Hepatocyte (in vitro differentiated cells): Measurements from ENCODE around the gene EPHB6. TPM values are rescaled to one million over a fixed set of nuclear protein-coding genes. Genes with fewer than 3 reads are reported as not detected.

Experiments used
- DNase-seq: peaks from one replicate; pipeline ENCODE4 v3.0.0-alpha.2; 2016; ENCODE audit warnings: low spot score
- H2AFZ ChIP-seq: fragments of 200-600 bp; sonication (generic); 2 replicates; pipeline ENCODE4 v1.6.0; 2016; ENCODE audit warnings: antibody characterized with exemption, mild to moderate bottlenecking
- H3K27ac ChIP-seq: fragments of 200-600 bp; sonication (generic); 2 replicates; pipeline ENCODE4 v1.5.1; 2016; ENCODE audit warnings: mild to moderate bottlenecking
- H3K27me3 ChIP-seq: fragments of 200-600 bp; sonication (generic); 2 replicates; pipeline ENCODE4 v1.6.1; 2016
- H3K36me3 ChIP-seq: fragments of 200-600 bp; sonication (generic); replicated peaks from 2 replicates; pipeline ENCODE4 v1.5.1; 2016; ENCODE audit warnings: low read depth; ENCODE audit not compliant: insufficient read depth
- H3K4me1 ChIP-seq: fragments of 200-600 bp; sonication (generic); 2 replicates; pipeline ENCODE4 v1.5.1; 2016; ENCODE audit warnings: mild to moderate bottlenecking, moderate library complexity; ENCODE audit not compliant: insufficient read depth
- H3K4me2 ChIP-seq: fragments of 200-600 bp; sonication (generic); 2 replicates; pipeline ENCODE4 v1.6.0; 2016
- H3K4me3 ChIP-seq: fragments of 200-600 bp; sonication (generic); 2 replicates; pipeline ENCODE4 v1.5.1; 2016; ENCODE audit warnings: mild to moderate bottlenecking
- H3K79me2 ChIP-seq: fragments of 200-600 bp; sonication (generic); 2 replicates; pipeline ENCODE4 v1.6.0; 2017; ENCODE audit warnings: mild to moderate bottlenecking
- H3K9me2 ChIP-seq: fragments of 200-600 bp; sonication (generic); replicated peaks from 2 replicates; pipeline ENCODE4 v1.6.0; 2017; ENCODE audit warnings: mild to moderate bottlenecking; ENCODE audit not compliant: insufficient read depth
- H3K9me3 ChIP-seq: fragments of 200-600 bp; sonication (generic); 2 replicates; pipeline ENCODE4 v1.5.1; 2016; ENCODE audit warnings: low read depth, mild to moderate bottlenecking
- H4K20me1 ChIP-seq: fragments of 200-600 bp; sonication (generic); 2 replicates; pipeline ENCODE4 v1.6.0; 2016; ENCODE audit warnings: mild to moderate bottlenecking; ENCODE audit not compliant: insufficient read depth, poor library complexity, severe bottlenecking
- CTCF ChIP-seq: fragments of 200-600 bp; sonication (generic); IDR thresholded peaks from 2 replicates; pipeline ENCODE4 v1.5.1; 2016; ENCODE audit warnings: antibody characterized with exemption, mild to moderate bottlenecking; ENCODE audit not compliant: poor library complexity
- EZH2 ChIP-seq: fragments of 200-600 bp; sonication (generic); IDR thresholded peaks from 2 replicates; pipeline ENCODE4 v1.6.1; 2016; ENCODE audit warnings: antibody characterized with exemption, mild to moderate bottlenecking, borderline replicate concordance
- EZH2phosphoT487 ChIP-seq: fragments of 200-600 bp; sonication (generic); IDR thresholded peaks from one replicate; pipeline ENCODE4 v1.6.1; 2018; ENCODE audit warnings: antibody characterized with exemption, mild to moderate bottlenecking, low read depth, moderate library complexity; ENCODE audit not compliant: unreplicated experiment, severe bottlenecking
- WGBS: methylation state at CpG from one replicate; pipeline ENCODE4 v1.1.6; 2016; ENCODE audit warnings: low lambda C conversion rate; ENCODE audit errors: missing lambda C conversion rate; 5-methylcytosine and 5-hydroxymethylcytosine counted together
- polyA plus RNA-seq: library from polyadenylated mRNA; unstranded; fragments of >200 nt; fragmentation: Nextera tagmentation; extraction: Ambion mirVana; gene quantifications from 2 replicates; pipeline ENCODE4 v1.2.1, GENCODE V29; 2016
- total RNA-seq: library from RNA; depleted of rRNA; stranded (reverse); fragments of >200 nt; gene quantifications from 2 replicates; pipeline ENCODE4 v1.2.3, GENCODE V29; 2014

EPHB6 gene
- total and polyA plus RNA-seq, 2 experiments from 2014 or later, result 14.8 to 29.6 TPM

DNA sequence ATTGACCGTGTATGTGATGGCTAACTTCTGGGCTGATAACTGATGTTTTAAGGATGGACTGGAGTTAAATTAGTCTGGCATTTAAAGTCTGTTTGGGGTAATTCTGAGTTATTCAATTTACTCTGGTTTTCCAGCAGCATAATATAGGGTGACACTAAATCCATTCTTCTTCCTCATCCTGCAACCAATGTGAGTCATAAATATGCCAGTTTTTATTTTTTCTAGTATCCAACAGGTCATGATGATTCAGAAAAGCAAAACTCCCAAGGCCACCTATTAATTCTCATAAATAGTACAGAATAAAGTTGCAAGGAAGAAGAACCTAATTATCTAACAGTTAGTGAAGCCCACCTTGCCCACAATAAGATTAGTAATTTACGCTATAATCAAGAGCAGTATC lies 7.5 kb upstream of the EPHB6 start:
- WGBS, result 87% methylated on average over 2 of the region's 2 CpGs
- DNase-seq, result no peak
- H3K4me3 ChIP-seq, result no peak overlapping the region
- H3K9me3 ChIP-seq, result no peaks in the 10 kb centered on the region
- no peak overlapping the region for H2AFZ ChIP-seq
- no peaks in the 10 kb centered on the region for H3K27me3 ChIP-seq
- H4K20me1 ChIP-seq, result no peaks in the 10 kb centered on the region
- H3K4me1 ChIP-seq, result peaks cover 3% of the 10 kb centered on the region
- no peaks in the 10 kb centered on the region for H3K79me2 ChIP-seq
- no peak overlapping the region for H3K27ac ChIP-seq
- no peak overlapping the region for H3K4me2 ChIP-seq
- no peaks in the 10 kb centered on the region for H3K36me3 ChIP-seq
- no peak for TF ChIP-seq CTCF
- no peak for TF ChIP-seq EZH2phosphoT487
- TF ChIP-seq EZH2, result no peak
- H3K9me2 ChIP-seq, result no peaks in the 10 kb centered on the region

GRCh38 chr7:142851269-142851668 lies 3.6 kb upstream of the EPHB6 start:
- Histone ChIP-seq H3K79me2 (no peaks in the 10 kb centered on the region), H3K36me3 (no peaks in the 10 kb centered on the region), H3K27me3 (no peaks in the 10 kb centered on the region), H3K9me2 (no peaks in the 10 kb centered on the region), H4K20me1 (no peaks in the 10 kb centered on the region), H3K9me3 (no peaks in the 10 kb centered on the region), H3K4me1 (peaks cover 3% of the 10 kb centered on the region), H2AFZ (no peak overlapping the region), H3K4me3 (no peak overlapping the region), H3K27ac (no peak overlapping the region), H3K4me2 (no peak overlapping the region)
- TF ChIP-seq EZH2 (no peak), CTCF (no peak), EZH2phosphoT487 (no peak)
- 91% methylated on average over 4 of the region's 4 CpGs for WGBS
- no peak for DNase-seq

DNA sequence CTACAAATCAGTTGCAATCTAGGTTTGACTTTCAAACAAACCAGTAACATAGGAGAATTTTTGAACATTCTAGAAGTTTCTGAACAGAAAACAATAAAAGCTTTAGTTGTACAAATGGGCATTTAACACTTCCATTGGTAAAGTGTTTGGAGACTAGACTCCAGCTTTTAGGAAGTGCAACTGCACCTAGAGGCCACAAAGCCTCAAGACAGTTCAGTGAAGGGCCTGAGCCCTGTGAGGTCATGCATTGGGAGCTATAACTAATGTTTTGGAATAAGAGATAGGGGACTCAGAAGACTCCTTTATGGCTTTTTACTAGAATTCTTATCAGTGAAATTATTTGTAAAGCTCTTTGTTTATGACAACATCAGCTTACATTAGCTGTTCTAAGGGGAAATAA lies 3.0 kb upstream of the EPHB6 start:
- H3K27me3 ChIP-seq, result no peaks in the 10 kb centered on the region
- H3K27ac ChIP-seq, result no peak overlapping the region
- H3K9me3 ChIP-seq, result no peaks in the 10 kb centered on the region
- no peaks in the 10 kb centered on the region for H3K36me3 ChIP-seq
- H3K4me2 ChIP-seq, result no peak overlapping the region
- H3K4me3 ChIP-seq, result no peak overlapping the region
- TF ChIP-seq CTCF, result no peak
- TF ChIP-seq EZH2phosphoT487, result no peak
- no peak for TF ChIP-seq EZH2
- H3K79me2 ChIP-seq, result no peaks in the 10 kb centered on the region
- peaks cover 4% of the 10 kb centered on the region for H3K4me1 ChIP-seq
- H2AFZ ChIP-seq, result no peak overlapping the region
- no peak for DNase-seq
- H3K9me2 ChIP-seq, result no peaks in the 10 kb centered on the region
- no peaks in the 10 kb centered on the region for H4K20me1 ChIP-seq
